Measurements from ENCODE around the gene HNRNPA2B1. TPM values are rescaled to one million over a fixed set of nuclear protein-coding genes. Genes with fewer than 3 reads are reported as not detected.

Gene HNRNPA2B1
- total RNA-seq, 4 donors from 2014 or later: 123 to 362 (median 208) TPM

- H3K27me3 ChIP-seq: no peaks in the 10 kb centered on the region
- TF ChIP-seq POLR2AphosphoS5 (IDR thresholded peaks at IDR 0.05): no peak
- TF ChIP-seq POLR2A (IDR thresholded peaks at IDR 0.05): no peak
- TF ChIP-seq CTCF (IDR thresholded peaks at IDR 0.05): no peak
- no peak for TF ChIP-seq EP300 (IDR thresholded peaks at IDR 0.05; ENCODE audit: low read depth)
- WGBS, 2 donors (ENCODE audit: low coverage in 1 of 2): 73 to 80% methylated on average over 2 of the region's 2 CpGs
- peaks cover 0 to 34% (median 15%) of the 10 kb centered on the region in 4 donors for H3K4me1 ChIP-seq
- in situ Hi-C loops (cut with MboI; ENCODE audit: low pct_ligation_motif_present in 1 of 4, low pct_unique_long_range_greater_than_20kb in 1 of 4, low sequenced_read_pairs in 3 of 4): no loop called here
- intact Hi-C loops (cut with DNase I; ENCODE audit: low total_unique reads): no loop called here
- H3K36me3 ChIP-seq: no peaks in the 10 kb centered on the region
- no peaks in the 10 kb centered on the region for H3K9me3 ChIP-seq
- no peak overlapping the region for H3K27ac ChIP-seq
- no peak overlapping the region for H3K4me3 ChIP-seq
- no peak for DNase-seq
Observed at GRCh38 chr7:26162431-26162830, 38.1 kb downstream of the HNRNPA2B1 start.

GRCh38 chr7:26160896-26161295 lies 39.6 kb downstream of the HNRNPA2B1 start:
- Histone ChIP-seq H3K36me3 (no peaks in the 10 kb centered on the region), H3K9me3 (no peaks in the 10 kb centered on the region), H3K27me3 (no peaks in the 10 kb centered on the region), H3K4me1 (peaks cover 0 to 40% (median 19%) of the 10 kb centered on the region in 4 donors), H3K4me3 (no peak overlapping the region), H3K27ac (no peak overlapping the region)
- intact Hi-C loops (cut with DNase I; ENCODE audit: low total_unique reads) (no loop called here), in situ Hi-C loops (cut with MboI; ENCODE audit: low pct_ligation_motif_present in 1 of 4, low pct_unique_long_range_greater_than_20kb in 1 of 4, low sequenced_read_pairs in 3 of 4) (no loop called here)
- no peak for DNase-seq
- 70% methylated on average over 2 of the region's 2 CpGs; no CpG with 5 or more reads in 1 of the 2 donors for WGBS, 2 donors (ENCODE audit: low coverage in 1 of 2)
- TF ChIP-seq EP300 (IDR thresholded peaks at IDR 0.05; ENCODE audit: low read depth) (no peak), POLR2AphosphoS5 (IDR thresholded peaks at IDR 0.05) (no peak), CTCF (IDR thresholded peaks at IDR 0.05) (no peak), POLR2A (IDR thresholded peaks at IDR 0.05) (no peak)

DNA sequence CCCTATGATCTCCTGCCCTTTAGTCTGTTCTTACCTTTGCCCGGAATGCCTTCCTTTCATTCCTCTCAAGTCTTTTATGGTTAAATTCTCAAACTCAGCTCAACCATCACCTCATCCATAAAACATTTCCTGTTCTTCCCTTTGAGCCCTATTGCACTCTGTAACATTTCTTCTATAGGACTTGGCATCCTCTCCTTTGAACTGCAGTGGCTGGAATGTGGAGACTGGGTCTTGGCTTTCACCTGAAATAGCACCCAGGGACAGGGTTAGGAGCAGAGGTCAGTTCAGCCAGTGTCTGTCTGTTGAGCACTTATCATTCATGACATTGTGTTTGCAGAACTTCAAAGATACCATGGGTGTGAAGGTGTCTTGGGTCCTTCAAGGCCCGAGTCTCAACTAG lies 41.3 kb downstream of the HNRNPA2B1 start:
- in situ Hi-C loops (cut with MboI; ENCODE audit: low pct_ligation_motif_present in 1 of 4, low pct_unique_long_range_greater_than_20kb in 1 of 4, low sequenced_read_pairs in 3 of 4): no loop called here
- H3K27ac ChIP-seq: no peak overlapping the region
- TF ChIP-seq POLR2AphosphoS5 (IDR thresholded peaks at IDR 0.05) (peak in 1 of 3 donors; percentile 32), POLR2A (IDR thresholded peaks at IDR 0.05) (no peak)

GRCh38 chr7:26157520-26158105 lies 42.9 kb downstream of the HNRNPA2B1 start:
- H3K36me3 ChIP-seq: no peaks in the 10 kb centered on the region
- DNase-seq: no peak
- intact Hi-C loops (cut with DNase I; ENCODE audit: low total_unique reads) (no loop called here), in situ Hi-C loops (cut with MboI; ENCODE audit: low pct_ligation_motif_present in 1 of 4, low pct_unique_long_range_greater_than_20kb in 1 of 4, low sequenced_read_pairs in 3 of 4) (no loop called here)
- no peak overlapping the region for H3K4me3 ChIP-seq
- H3K27me3 ChIP-seq: no peaks in the 10 kb centered on the region
- TF ChIP-seq EP300 (IDR thresholded peaks at IDR 0.05; ENCODE audit: low read depth) (no peak), POLR2AphosphoS5 (IDR thresholded peaks at IDR 0.05) (no peak), POLR2A (IDR thresholded peaks at IDR 0.05) (no peak), CTCF (IDR thresholded peaks at IDR 0.05) (no peak)
- WGBS, 2 donors (ENCODE audit: low coverage in 1 of 2): 50 to 52% methylated on average over 3 to 4 of the region's 4 CpGs
- no peaks in the 10 kb centered on the region for H3K9me3 ChIP-seq
- peak overlapping the region; percentile 53 to 70 (median 60) for H3K27ac ChIP-seq
- H3K4me1 ChIP-seq: peaks cover 0 to 64% (median 36%) of the 10 kb centered on the region in 4 donors

More for the DNA sequence above, 41.3 kb downstream of the HNRNPA2B1 start:
- WGBS, 2 donors (ENCODE audit: low coverage in 1 of 2): 69 to 80% methylated on average over 1 to 2 of the region's 2 CpGs
- intact Hi-C loops (cut with DNase I; ENCODE audit: low total_unique reads): no loop called here
- Histone ChIP-seq H3K4me1 (peaks cover 0 to 53% (median 23%) of the 10 kb centered on the region in 4 donors), H3K9me3 (no peaks in the 10 kb centered on the region), H3K36me3 (no peaks in the 10 kb centered on the region), H3K4me3 (no peak overlapping the region), H3K27me3 (no peaks in the 10 kb centered on the region)
- DNase-seq: no peak

Measured in transverse colon (tissue), 4 donors.